Measurements from ENCODE around the gene ZFAND2A. TPM values are rescaled to one million over a fixed set of nuclear protein-coding genes. Genes with fewer than 3 reads are reported as not detected.

Gene ZFAND2A
- total and polyA plus RNA-seq, 2 of the 8 experiments (the other 6 are each of a cell fraction or from before 2014, with no cell fraction given): 16.6 to 20.3 TPM

GRCh38 chr7:1174002-1174401 is 14.0 kb upstream of the ZFAND2A start (continued):
- TF ChIP-seq CHD7 (IDR thresholded peaks at IDR 0.05; ENCODE audit: insufficient replicate concordance, low read length) (no peak), FOSL1 (IDR thresholded peaks at IDR 0.05; ENCODE audit: insufficient read depth, low read depth, low read length) (no peak), EGR1 (IDR thresholded peaks at IDR 0.05; ENCODE audit: borderline replicate concordance, low read depth, low read length) (no peak), SIRT6 (IDR thresholded peaks at IDR 0.05; ENCODE audit: low read length) (no peak)
